ENCODE data around the gene FCN1. TPM values are rescaled to one million over a fixed set of nuclear protein-coding genes. Genes with fewer than 3 reads are reported as not detected.

FCN1 gene
- total and polyA plus RNA-seq, 2 of the 8 experiments (the other 6 are each of a cell fraction or from before 2014, with no cell fraction given) = not detected

GRCh38 chr9:134960701-134961181 is 43.0 kb upstream of the FCN1 start:
- Histone ChIP-seq H3K9me3 (ENCODE audit: insufficient read depth in 2 of 2, low read depth in 1 of 2, low read length in 1 of 2) (no peaks in the 10 kb centered on the region), H2BK20ac (ENCODE audit: low read length) (no peak overlapping the region), H4K5ac (ENCODE audit: insufficient read length, low read depth, low read length) (no peak overlapping the region), H3K4me1 (replicated peaks in 1 of 4; ENCODE audit: control insufficient read depth in 3 of 4, insufficient read depth in 4 of 4, low read length in 3 of 4) (no peaks in the 10 kb centered on the region), H2BK5ac (ENCODE audit: low read depth, low read length) (no peak overlapping the region), H2AK5ac (ENCODE audit: low read depth, low read length) (no peak overlapping the region), H2BK12ac (ENCODE audit: low read depth, low read length) (no peak overlapping the region), H3K36me3 (ENCODE audit: control insufficient read depth in 2 of 4, insufficient read depth in 4 of 4, low read length in 3 of 4) (no peaks in the 10 kb centered on the region), H4K8ac (ENCODE audit: extremely low read depth, insufficient read depth, low read length) (no peak overlapping the region), H3K27ac (ENCODE audit: low read depth, low read length) (no peak overlapping the region), H3K4me3 (ENCODE audit: extremely low read depth in 1 of 4, insufficient read depth in 2 of 4, low read depth in 3 of 4, low read length in 4 of 4) (no peak overlapping the region), H2BK15ac (ENCODE audit: low read length) (no peak overlapping the region; the same call in 1 of the 2 replicates), H3K79me2 (ENCODE audit: control insufficient read depth in 1 of 2, insufficient read depth in 2 of 2, low read length in 2 of 2) (no peaks in the 10 kb centered on the region), H3K4me2 (ENCODE audit: insufficient read depth in 1 of 2, low read depth in 2 of 2, low read length in 2 of 2) (no peak overlapping the region), H3K23ac (ENCODE audit: insufficient read length) (no peak overlapping the region), H3K23me2 (ENCODE audit: low read depth, low read length) (peaks cover 7% of the 10 kb centered on the region; the same call in 1 of the 2 replicates), H3K56ac (replicated peaks; ENCODE audit: insufficient read length, low read depth, low read length) (no peak overlapping the region), H3K14ac (ENCODE audit: insufficient read length) (no peak overlapping the region), H4K91ac (replicated peaks; ENCODE audit: insufficient read length, low read length) (no peak overlapping the region), H3K9ac (replicated peaks in 1 of 4; ENCODE audit: extremely low read depth in 1 of 4, low read depth in 3 of 4, low read length in 3 of 4) (no peak overlapping the region), H3K4ac (replicated peaks; ENCODE audit: insufficient read length, low read depth, low read length) (no peak overlapping the region), H4K20me1 (replicated peaks in 1 of 2; ENCODE audit: control insufficient read depth in 1 of 2, insufficient read depth in 2 of 2, low read length in 2 of 2) (peaks cover 0 to 2% of the 10 kb centered on the region in 2 experiments), H3K27me3 (replicated peaks in 1 of 4; ENCODE audit: control insufficient read depth in 3 of 4, extremely low read depth in 1 of 4, insufficient read depth in 3 of 4, low read length in 3 of 4) (no peaks in the 10 kb centered on the region), H3K18ac (ENCODE audit: extremely low read depth, low read length) (no peak overlapping the region), H2BK120ac (replicated peaks; ENCODE audit: low read depth, low read length) (no peak overlapping the region), H2AFZ (ENCODE audit: low read length) (no peak overlapping the region), H3K79me1 (ENCODE audit: low read depth, low read length) (no peaks in the 10 kb centered on the region)
- TF ChIP-seq KDM5A (IDR thresholded peaks at IDR 0.05; ENCODE audit: low read length) (no peak), EGR1 (IDR thresholded peaks at IDR 0.05; ENCODE audit: borderline replicate concordance, low read depth, low read length) (no peak), SRF (IDR thresholded peaks at IDR 0.05; ENCODE audit: low read depth, low read length) (no peak), NRF1 (IDR thresholded peaks at IDR 0.05; ENCODE audit: low read depth, low read length) (no peak), TEAD4 (IDR thresholded peaks at IDR 0.05; ENCODE audit: low read depth, low read length) (no peak), E2F6 (IDR thresholded peaks at IDR 0.05) (no peak), RXRA (IDR thresholded peaks at IDR 0.05; ENCODE audit: insufficient read depth, low read depth, low read length) (no peak), CEBPB (IDR thresholded peaks at IDR 0.05; ENCODE audit: low read depth, low read length) (no peak), KDM4A (IDR thresholded peaks at IDR 0.05; ENCODE audit: low read depth, low read length, severe bottlenecking) (no peak), EP300 (IDR thresholded peaks at IDR 0.05; ENCODE audit: borderline replicate concordance in 1 of 2, low read depth in 2 of 2, low read length in 2 of 2) (no peak), CBX8 (IDR thresholded peaks at IDR 0.05; ENCODE audit: borderline replicate concordance, low read depth, low read length) (no peak), POLR2A (IDR thresholded peaks at IDR 0.05; ENCODE audit: control extremely low read depth in 1 of 2, low read depth in 2 of 2, low read length in 2 of 2) (no peak), RBBP5 (IDR thresholded peaks at IDR 0.05; ENCODE audit: borderline replicate concordance, low read depth, low read length) (no peak), BCL11A (IDR thresholded peaks at IDR 0.05; ENCODE audit: low read depth in 2 of 2, low read length in 2 of 2) (no peak)
- CTCF ChIA-PET (ENCODE audit: partially characterized antibody) = interaction anchor here (0.8 to 1.3 kb wide), 8 partner anchors 20 to 182 kb away, joined by 3 to 6 read pairs (median 3); no protein-coding TSS in a partner anchor
- 72% methylated on average over 14 of the region's 15 CpGs; no CpG with 5 or more reads in 1 of the 2 experiments for WGBS, 2 experiments (ENCODE audit: extremely low coverage in 1 of 2, insufficient coverage in 1 of 2, insufficient read length in 1 of 2, insufficient replicate concordance in 2 of 2, low coverage in 1 of 2, low lambda C conversion rate in 2 of 2, missing lambda C conversion rate in 1 of 2)
- DNase-seq (ENCODE audit: low read depth in 1 of 2, low spot score in 2 of 2) (no peak), FAIRE-seq (no peak)
- POLR2A ChIA-PET (ENCODE audit: partially characterized antibody) = no interaction called here

Data from H1 (cell line).